Activated CD8-positive, alpha-beta memory T cell treated with anti-CD3 and anti-CD28 coated beads, Interleukin-2, amount 10 ng/mL, durations not matched to agents 7 days and 5 days (primary cell): ENCODE results near the gene MSLN. TPM values are rescaled to one million over a fixed set of nuclear protein-coding genes. Genes with fewer than 3 reads are reported as not detected.
"Not testable (repeated sequence)": the region's sequence is repeated elsewhere in the genome, so short reads cannot be mapped to it uniquely, and the experiment has no call there.

Experiments used
- ATAC-seq: fragments of 150-1000 bp; cut with Tn5 transposase; one replicate; pipeline ENCODE4 v1.10.0; 2021; ENCODE audit warnings: moderate library complexity
- CTCF ChIA-PET: fragments of 350-600 bp; sonication (Branson Sonifier 250); formaldehyde crosslinking; loops from one replicate; lab custom pipeline; 2021; ENCODE audit warnings: antibody characterized with exemption; lab: Charles Lee
- DNase-seq: peaks from one replicate; pipeline ENCODE4 v3.0.0-alpha.2; 2020
- H3K27ac Mint-ChIP-seq: one replicate; pipeline ENCODE4 v1.8.0; 2021; ENCODE audit warnings: mild to moderate bottlenecking, mixed read lengths
- H3K27me3 Mint-ChIP-seq: one replicate; pipeline ENCODE4 v1.8.0; 2021; ENCODE audit warnings: mixed read lengths
- H3K36me3 Mint-ChIP-seq: one replicate; pipeline ENCODE4 v1.8.0; 2021; ENCODE audit warnings: mild to moderate bottlenecking, mixed read lengths
- H3K4me1 Mint-ChIP-seq: one replicate; pipeline ENCODE4 v1.8.0; 2021; ENCODE audit warnings: mixed read lengths
- H3K4me3 Mint-ChIP-seq: one replicate; pipeline ENCODE4 v1.8.0; 2021; ENCODE audit warnings: mild to moderate bottlenecking, moderate library complexity, mixed read lengths
- H3K9me3 Mint-ChIP-seq: one replicate; pipeline ENCODE4 v1.8.0; 2022; ENCODE audit warnings: low read depth, mixed read lengths
- total RNA-seq, 2 experiments: library from RNA; stranded (reverse); gene quantifications; one replicate each; pipeline ENCODE4 v1.2.3, GENCODE V29; 2021

Gene MSLN
- total RNA-seq, 2 experiments from 2014 or later: not detected

DNA sequence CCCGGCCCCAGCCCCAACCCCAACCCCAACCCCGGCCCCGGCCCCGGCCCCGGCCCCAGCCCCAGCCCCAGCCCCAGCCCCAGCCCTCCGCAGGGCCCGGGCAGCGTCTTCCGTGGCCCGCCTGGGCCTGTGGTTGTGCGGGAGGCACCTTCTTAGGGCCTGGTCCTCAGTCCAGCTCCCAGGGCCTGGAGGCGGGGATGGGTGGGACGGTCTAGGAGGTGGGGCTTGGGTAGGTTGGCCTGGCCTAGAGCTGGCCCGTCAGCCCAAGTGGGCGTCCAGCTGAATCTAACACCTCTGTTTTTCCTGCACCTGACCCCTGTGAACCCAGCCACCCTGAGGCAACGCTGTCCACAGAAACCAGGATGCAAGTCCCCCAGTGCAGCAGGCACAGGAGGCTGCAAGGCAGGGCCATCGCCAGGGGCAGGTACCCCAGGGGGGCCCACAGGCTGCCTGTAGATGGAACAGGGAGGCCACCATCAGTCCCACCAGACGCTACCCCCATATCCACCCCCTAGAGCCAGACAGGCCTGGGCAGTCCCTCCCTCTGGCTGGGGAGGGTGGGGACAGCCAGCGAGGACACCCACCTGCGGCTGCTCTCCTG lies 8.8 kb downstream of the MSLN start:
- ATAC-seq: no peak
- H3K9me3 Mint-ChIP-seq: no peaks in the 10 kb centered on the region
- CTCF ChIA-PET: interaction anchor here (0.6 kb wide), 1 partner anchor 16 kb away, joined by 3 read pairs; no protein-coding TSS in a partner anchor
- H3K4me1 Mint-ChIP-seq: no peaks in the 10 kb centered on the region
- no peak for DNase-seq
- no peak overlapping the region for H3K4me3 Mint-ChIP-seq
- H3K27ac Mint-ChIP-seq: no peak overlapping the region
- H3K27me3 Mint-ChIP-seq: no peaks in the 10 kb centered on the region
- H3K36me3 Mint-ChIP-seq: no peaks in the 10 kb centered on the region

GRCh38 chr16:769934-770333 lies 9.4 kb downstream of the MSLN start:
- Mint-ChIP-seq H3K4me3 (no peak overlapping the region), H3K27me3 (no peaks in the 10 kb centered on the region), H3K36me3 (no peaks in the 10 kb centered on the region), H3K4me1 (no peaks in the 10 kb centered on the region), H3K27ac (no peak overlapping the region), H3K9me3 (no peaks in the 10 kb centered on the region)
- no peak for DNase-seq
- CTCF ChIA-PET: no interaction called here
- no peak for ATAC-seq

DNA sequence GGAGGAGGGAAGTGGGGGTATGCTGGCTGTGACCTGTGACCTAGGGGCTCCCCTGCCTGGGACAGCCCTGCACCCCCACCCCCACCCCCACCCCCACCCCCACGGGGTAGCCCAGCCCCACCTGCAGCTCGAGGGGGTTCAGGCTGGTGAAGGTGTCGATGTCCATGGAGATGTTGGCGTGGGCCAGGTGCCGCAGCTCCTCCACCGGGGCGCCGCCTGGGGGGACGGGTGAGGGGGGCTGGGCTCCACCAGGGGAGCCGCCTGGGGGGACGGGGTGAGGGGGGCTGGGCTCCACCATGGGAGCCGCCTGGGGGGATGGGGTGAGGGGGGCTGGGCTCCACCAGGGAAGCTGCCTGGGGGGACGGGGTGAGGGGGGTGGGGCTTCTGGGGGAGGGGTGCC lies 9.9 kb downstream of the MSLN start:
- Mint-ChIP-seq H3K4me3 (no peak overlapping the region), H3K36me3 (no peaks in the 10 kb centered on the region), H3K27me3 (no peaks in the 10 kb centered on the region), H3K9me3 (no peaks in the 10 kb centered on the region), H3K4me1 (no peaks in the 10 kb centered on the region), H3K27ac (no peak overlapping the region)
- CTCF ChIA-PET: interaction anchor here (1.2 kb wide), 1 partner anchor 58 kb away, joined by 5 read pairs; no protein-coding TSS in a partner anchor
- DNase-seq (no peak), ATAC-seq (no peak)

DNA sequence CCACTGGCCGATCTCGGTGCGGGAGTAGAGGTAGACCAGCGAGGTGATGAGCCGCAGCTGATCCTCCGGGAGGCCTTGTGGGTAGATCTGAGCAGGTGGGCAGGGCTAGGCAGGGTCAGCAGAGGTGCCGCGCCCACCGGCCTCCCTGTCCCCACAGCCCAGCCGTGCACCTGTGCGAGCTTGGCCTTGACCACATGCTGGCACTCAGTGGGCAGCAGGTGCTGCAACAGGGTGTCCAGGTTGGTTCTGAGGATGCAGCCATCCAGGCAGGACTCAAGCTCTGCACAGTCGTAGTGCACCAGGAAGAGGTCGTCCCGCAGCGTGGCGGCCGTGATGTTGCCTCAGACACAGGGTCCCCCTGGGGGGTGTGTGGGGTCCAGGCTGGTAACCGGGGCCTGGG lies 12.4 kb downstream of the MSLN start:
- Mint-ChIP-seq H3K36me3 (no peaks in the 10 kb centered on the region), H3K27me3 (peaks cover 3% of the 10 kb centered on the region), H3K9me3 (no peaks in the 10 kb centered on the region)

GRCh38 chr16:774086-775001 lies 13.8 kb downstream of the MSLN start:
- Mint-ChIP-seq H3K4me1 (peaks cover 2% of the 10 kb centered on the region), H3K27ac (no peak overlapping the region), H3K9me3 (no peaks in the 10 kb centered on the region), H3K4me3 (no peak overlapping the region), H3K27me3 (peaks cover 4% of the 10 kb centered on the region), H3K36me3 (no peaks in the 10 kb centered on the region)
- ATAC-seq (no peak), DNase-seq (no peak)
- CTCF ChIA-PET: interaction anchor here (1.7 kb wide), 1 partner anchor 55 kb away, joined by 4 read pairs; no protein-coding TSS in a partner anchor

More for the DNA sequence above, 12.4 kb downstream of the MSLN start:
- no peak for DNase-seq
- ATAC-seq: no peak
- Mint-ChIP-seq H3K27ac (no peak overlapping the region), H3K4me3 (no peak overlapping the region), H3K4me1 (peaks cover 2% of the 10 kb centered on the region)
- CTCF ChIA-PET: interaction anchor here (1.5 to 1.7 kb wide), 2 partner anchors 12 to 53 kb away, joined by 3 to 4 read pairs; no protein-coding TSS in a partner anchor

DNA sequence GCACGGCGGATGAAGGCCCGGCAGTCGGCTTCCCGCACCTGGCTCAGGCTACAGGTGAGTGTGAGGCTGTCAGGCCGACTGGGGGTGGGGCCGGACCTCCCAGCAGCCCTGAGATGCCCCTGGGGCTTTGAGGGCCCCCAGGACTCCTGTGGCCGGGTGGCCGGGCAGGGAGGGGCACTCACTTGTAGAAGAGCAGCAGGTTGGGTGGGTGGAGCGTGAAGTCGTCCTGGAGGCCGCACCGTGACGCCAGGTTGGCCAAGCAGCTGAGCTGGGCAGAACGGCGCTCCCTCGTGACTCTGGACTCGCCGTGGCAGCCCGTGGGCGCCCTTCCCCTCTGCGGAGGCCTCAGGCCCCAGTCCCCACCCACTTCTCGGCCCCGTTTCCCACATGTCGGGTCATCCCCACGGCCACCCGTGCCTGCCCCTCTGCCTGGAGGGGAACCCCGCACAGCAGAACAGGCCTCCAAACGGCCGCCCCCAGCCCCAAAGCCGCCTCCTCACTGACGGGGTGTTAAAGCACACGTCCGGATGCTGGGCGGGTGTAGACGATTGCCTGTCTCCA lies 14.8 kb downstream of the MSLN start:
- Mint-ChIP-seq H3K27ac (no peak overlapping the region), H3K4me1 (peaks cover 2% of the 10 kb centered on the region), H3K9me3 (no peaks in the 10 kb centered on the region), H3K4me3 (no peak overlapping the region), H3K36me3 (no peaks in the 10 kb centered on the region), H3K27me3 (peaks cover 4% of the 10 kb centered on the region)
- DNase-seq (no peak), ATAC-seq (no peak)
- CTCF ChIA-PET: no interaction called here

DNA sequence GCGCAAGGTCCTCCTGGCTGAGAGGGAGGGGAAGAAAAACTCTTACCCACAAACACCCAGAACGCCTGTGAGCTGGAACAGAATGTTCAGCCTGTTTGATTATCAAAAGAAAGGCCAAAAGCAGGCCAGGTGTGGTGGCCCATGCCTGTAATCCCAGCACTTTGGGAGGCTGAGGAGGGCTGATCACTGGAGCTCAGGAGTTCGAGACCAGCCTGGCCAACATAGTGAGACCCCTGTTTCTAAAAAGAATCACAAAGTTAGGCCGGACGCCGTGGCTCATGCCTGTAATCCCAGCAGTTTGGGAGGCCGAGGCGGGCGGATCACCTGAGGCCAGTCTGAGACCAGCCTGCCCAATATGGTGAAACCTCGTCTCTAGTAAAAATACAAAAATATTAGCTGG lies 15.8 kb downstream of the MSLN start:
- H3K36me3 Mint-ChIP-seq, H3K27ac Mint-ChIP-seq, H3K9me3 Mint-ChIP-seq, DNase-seq, H3K4me1 Mint-ChIP-seq, H3K4me3 Mint-ChIP-seq, H3K27me3 Mint-ChIP-seq, ATAC-seq: not testable (repeated sequence)
- CTCF ChIA-PET: interaction anchor here (1.7 kb wide), 1 partner anchor 9 kb away, joined by 4 read pairs; no protein-coding TSS in a partner anchor

GRCh38 chr16:776824-777223 lies 16.3 kb downstream of the MSLN start:
- no peaks in the 10 kb centered on the region for H3K36me3 Mint-ChIP-seq
- ATAC-seq (no peak), DNase-seq (no peak)
- no peak overlapping the region for H3K27ac Mint-ChIP-seq
- H3K9me3 Mint-ChIP-seq: no peaks in the 10 kb centered on the region
- H3K4me1 Mint-ChIP-seq: peaks cover 2% of the 10 kb centered on the region
- peaks cover 4% of the 10 kb centered on the region for H3K27me3 Mint-ChIP-seq
- H3K4me3 Mint-ChIP-seq: no peak overlapping the region
- CTCF ChIA-PET: interaction anchor here (1.7 kb wide), 1 partner anchor 9 kb away, joined by 4 read pairs; no protein-coding TSS in a partner anchor

DNA sequence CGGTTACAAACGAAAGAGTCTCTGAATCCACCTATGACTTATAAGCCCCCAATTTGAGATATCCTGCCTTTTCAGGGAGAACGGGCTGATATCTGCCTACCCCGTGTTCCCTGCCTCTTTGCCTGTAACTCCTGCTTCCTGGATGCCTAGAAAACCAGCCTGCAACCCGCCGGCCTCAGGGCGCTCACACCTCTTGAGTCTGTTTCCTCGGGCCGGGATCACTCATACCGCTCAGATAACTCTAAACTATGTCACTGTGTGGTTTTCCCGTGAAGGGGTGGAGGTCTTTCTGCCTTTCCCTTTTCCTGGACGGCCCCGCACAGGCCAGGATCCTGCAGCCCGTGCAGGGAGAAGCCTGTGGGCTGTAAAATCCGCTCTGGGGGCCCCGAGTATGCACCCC lies 17.3 kb downstream of the MSLN start:
- Mint-ChIP-seq H3K36me3 (no peaks in the 10 kb centered on the region), H3K27me3 (peaks cover 4% of the 10 kb centered on the region), H3K9me3 (no peaks in the 10 kb centered on the region), H3K27ac (no peak overlapping the region), H3K4me1 (peaks cover 2% of the 10 kb centered on the region), H3K4me3 (no peak overlapping the region)
- CTCF ChIA-PET: no interaction called here
- ATAC-seq: no peak
- no peak for DNase-seq

DNA sequence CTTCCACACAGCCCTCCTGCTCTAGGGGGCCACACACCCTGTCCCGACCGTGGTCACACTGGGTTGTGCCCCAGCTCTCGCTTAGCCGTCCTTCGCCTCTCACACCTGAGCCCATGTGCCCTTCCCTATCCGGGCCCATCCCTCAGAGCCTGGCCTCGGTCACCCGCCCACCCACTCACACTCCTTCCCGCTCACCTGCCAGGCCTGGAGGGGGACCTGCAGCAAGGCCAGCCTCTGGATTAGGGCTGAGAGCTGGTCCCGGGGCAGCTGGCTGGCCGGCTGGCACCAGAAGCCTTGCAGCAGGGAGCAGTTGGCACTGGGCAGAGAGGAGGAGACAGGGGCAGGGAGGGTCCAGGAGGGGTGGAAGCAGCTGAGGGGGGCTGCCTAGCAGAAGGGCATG lies 17.9 kb downstream of the MSLN start:
- Mint-ChIP-seq H3K36me3 (no peaks in the 10 kb centered on the region), H3K4me3 (no peak overlapping the region), H3K27ac (no peak overlapping the region), H3K9me3 (no peaks in the 10 kb centered on the region), H3K27me3 (peaks cover 4% of the 10 kb centered on the region), H3K4me1 (peaks cover 2% of the 10 kb centered on the region)
- CTCF ChIA-PET: no interaction called here
- DNase-seq (no peak), ATAC-seq (no peak)

GRCh38 chr16:778909-779527 lies 18.5 kb downstream of the MSLN start:
- Mint-ChIP-seq H3K4me1 (peaks cover 2% of the 10 kb centered on the region), H3K4me3 (no peak overlapping the region), H3K36me3 (no peaks in the 10 kb centered on the region), H3K27me3 (peaks cover 4% of the 10 kb centered on the region), H3K27ac (no peak overlapping the region), H3K9me3 (no peaks in the 10 kb centered on the region)
- DNase-seq (no peak), ATAC-seq (no peak)
- CTCF ChIA-PET: no interaction called here

GRCh38 chr16:779561-779960 lies 19.0 kb downstream of the MSLN start:
- Mint-ChIP-seq H3K36me3 (no peaks in the 10 kb centered on the region), H3K9me3 (no peaks in the 10 kb centered on the region), H3K27ac (no peak overlapping the region), H3K27me3 (peaks cover 4% of the 10 kb centered on the region), H3K4me3 (no peak overlapping the region), H3K4me1 (peaks cover 2% of the 10 kb centered on the region)
- ATAC-seq (no peak), DNase-seq (no peak)
- CTCF ChIA-PET: no interaction called here

DNA sequence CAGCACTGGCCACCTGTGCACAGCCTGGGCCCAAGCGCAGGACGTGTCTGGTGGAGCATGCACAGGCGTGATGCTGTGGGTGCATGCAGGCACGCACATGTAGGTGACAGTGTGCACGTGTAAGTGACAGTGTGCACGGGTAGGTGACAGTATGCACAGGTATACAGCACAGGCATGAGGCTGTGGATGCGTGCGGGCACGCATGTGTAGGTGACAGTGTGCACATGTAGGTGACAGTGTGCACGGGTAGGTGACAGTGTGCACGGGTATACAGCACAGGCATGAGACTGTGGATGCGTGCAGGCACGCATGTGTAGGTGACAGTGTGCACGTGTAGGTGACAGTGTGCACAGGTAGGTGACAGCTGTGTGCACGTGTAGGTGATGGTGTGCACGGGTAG lies 19.8 kb downstream of the MSLN start:
- ATAC-seq: no peak
- peaks cover 4% of the 10 kb centered on the region for H3K27me3 Mint-ChIP-seq
- no peak overlapping the region for H3K27ac Mint-ChIP-seq
- H3K36me3 Mint-ChIP-seq: no peaks in the 10 kb centered on the region
- CTCF ChIA-PET: interaction anchor here (1.1 kb wide), 1 partner anchor 68 kb away, joined by 4 read pairs; no protein-coding TSS in a partner anchor
- no peak for DNase-seq
- H3K9me3 Mint-ChIP-seq: no peaks in the 10 kb centered on the region
- no peak overlapping the region for H3K4me3 Mint-ChIP-seq
- H3K4me1 Mint-ChIP-seq: peaks cover 2% of the 10 kb centered on the region
